Keratinocyte (primary cell): ENCODE measurements around the gene PNKD. TPM values are rescaled to one million over a fixed set of nuclear protein-coding genes. Genes with fewer than 3 reads are reported as not detected.

Experiments used
- DNase-seq: peaks from one replicate; pipeline ENCODE4 v3.0.0-alpha.2; 2011; ENCODE audit warnings: low read depth, missing footprints, low spot score
- FAIRE-seq: peaks from 2 replicates; lab custom pipeline; 2011; peaks lifted over from hg19 to GRCh38; lab: Jason Lieb, UNC
- H2AFZ ChIP-seq: 2 replicates; pipeline ENCODE4 v1.6.0; 2012; ENCODE audit warnings: low read length, control low read depth, inconsistent platforms; ENCODE audit not compliant: control insufficient read depth
- H3K27ac ChIP-seq: 2 replicates; pipeline ENCODE4 v1.5.1; 2011; ENCODE audit warnings: low read length; ENCODE audit not compliant: control insufficient read depth, insufficient read depth
- H3K27me3 ChIP-seq: 3 replicates; pipeline ENCODE4 v1.6.0; 2011; ENCODE audit warnings: low read length; ENCODE audit not compliant: control insufficient read depth, insufficient read depth; ENCODE audit errors: extremely low read depth
- H3K36me3 ChIP-seq, 2 experiments: 2 replicates in 1 of 2; 3 replicates in 1 of 2; pipeline ENCODE4 v1.5.1; 2011; ENCODE audit warnings: low read length in 2 of 2, mild to moderate bottlenecking in 1 of 2; ENCODE audit not compliant: control insufficient read depth in 2 of 2, insufficient read depth in 2 of 2; ENCODE audit errors: extremely low read depth in 1 of 2
- H3K4me1 ChIP-seq: 3 replicates; pipeline ENCODE4 v1.5.1; 2011; ENCODE audit warnings: low read length; ENCODE audit not compliant: control insufficient read depth, insufficient read depth; ENCODE audit errors: extremely low read depth
- H3K4me2 ChIP-seq: 3 replicates; pipeline ENCODE4 v1.6.0; 2011; ENCODE audit warnings: low read depth, low read length; ENCODE audit not compliant: control insufficient read depth, insufficient read depth; ENCODE audit errors: extremely low read depth
- H3K4me3 ChIP-seq, 3 experiments: fragments of 200-600 bp in 1 of 3; sonication (generic) in 1 of 3; 2 replicates in 2 of 3; 3 replicates in 1 of 3; pipeline ENCODE4 v1.5.1; 2011 to 2016; ENCODE audit warnings: low read length in 3 of 3, mild to moderate bottlenecking in 3 of 3, control low read depth in 2 of 3, inconsistent platforms in 1 of 3, low read depth in 1 of 3, mixed read lengths in 1 of 3, mixed run types in 1 of 3, moderate library complexity in 1 of 3; ENCODE audit not compliant: control insufficient read depth in 2 of 3, insufficient read depth in 2 of 3; ENCODE audit errors: extremely low read depth in 1 of 3
- H3K79me2 ChIP-seq: 2 replicates; pipeline ENCODE4 v1.6.0; 2012; ENCODE audit warnings: low read length; ENCODE audit not compliant: control insufficient read depth, insufficient read depth
- H3K9ac ChIP-seq: 3 replicates; pipeline ENCODE4 v1.6.0; 2011; ENCODE audit warnings: low read length; ENCODE audit not compliant: control insufficient read depth, insufficient read depth; ENCODE audit errors: extremely low read depth
- H3K9me1 ChIP-seq: 3 replicates; pipeline ENCODE4 v1.6.0; 2011; ENCODE audit warnings: low read length; ENCODE audit not compliant: control insufficient read depth, insufficient read depth; ENCODE audit errors: extremely low read depth
- H3K9me3 ChIP-seq: 2 replicates; pipeline ENCODE4 v1.5.1; 2012; ENCODE audit warnings: low read depth, low read length; ENCODE audit not compliant: control insufficient read depth
- H4K20me1 ChIP-seq: 3 replicates; pipeline ENCODE4 v1.6.0; 2011; ENCODE audit warnings: low read length; ENCODE audit not compliant: control insufficient read depth, insufficient read depth; ENCODE audit errors: extremely low read depth
- EZH2 ChIP-seq: IDR thresholded peaks from one replicate; pipeline ENCODE4 v1.6.1; 2012; ENCODE audit warnings: inconsistent platforms, mild to moderate bottlenecking, low read length, moderate library complexity
- dilution Hi-C: fragments of 300-500 bp; cut with MboI; formaldehyde crosslinking; loops from one replicate; pipeline ENCODE4 v1.7.0; 2020; ENCODE audit warnings: low sequenced_read_pairs; ENCODE audit not compliant: extremely low pct_ligation_motif_present
- polyA plus RNA-seq, 5 experiments: library from polyadenylated mRNA; depleted of rRNA in 3 of 5; stranded (reverse) in 3 of 5; stranded (forward) in 1 of 5; unstranded in 1 of 5; fragments of >200 nt; gene quantifications; 1 replicate in 1 of 5; 2 replicates in 3 of 5; 3 replicates in 1 of 5; pipeline versions ENCODE4 v1.2.1 to v1.2.3, GENCODE V29; 2011 to 2012; ENCODE audit warnings: missing spikeins in 2 of 5, low read depth in 1 of 5, low replicate concordance in 1 of 5
- TF ChIP-seq, protein P1 (sequence below), 3 experiments: IDR thresholded peaks in 1 of 3; conservative IDR thresholded peaks in 1 of 3; optimal IDR thresholded peaks in 1 of 3; 2 replicates in 2 of 3; 3 replicates in 1 of 3; pipeline versions ENCODE3 to v1.5.1; 2011; ENCODE audit warnings: low read length in 3 of 3, mild to moderate bottlenecking in 3 of 3, moderate library complexity in 2 of 3, control low read depth in 1 of 3, inconsistent platforms in 1 of 3; ENCODE audit not compliant: insufficient read depth in 2 of 3; ENCODE audit errors: extremely low read depth in 1 of 3

The PNKD gene
- polyA plus RNA-seq, 1 donor (not counting 4 experiments of a cell fraction or from before 2014, with no cell fraction given): 22.8 TPM

DNA sequence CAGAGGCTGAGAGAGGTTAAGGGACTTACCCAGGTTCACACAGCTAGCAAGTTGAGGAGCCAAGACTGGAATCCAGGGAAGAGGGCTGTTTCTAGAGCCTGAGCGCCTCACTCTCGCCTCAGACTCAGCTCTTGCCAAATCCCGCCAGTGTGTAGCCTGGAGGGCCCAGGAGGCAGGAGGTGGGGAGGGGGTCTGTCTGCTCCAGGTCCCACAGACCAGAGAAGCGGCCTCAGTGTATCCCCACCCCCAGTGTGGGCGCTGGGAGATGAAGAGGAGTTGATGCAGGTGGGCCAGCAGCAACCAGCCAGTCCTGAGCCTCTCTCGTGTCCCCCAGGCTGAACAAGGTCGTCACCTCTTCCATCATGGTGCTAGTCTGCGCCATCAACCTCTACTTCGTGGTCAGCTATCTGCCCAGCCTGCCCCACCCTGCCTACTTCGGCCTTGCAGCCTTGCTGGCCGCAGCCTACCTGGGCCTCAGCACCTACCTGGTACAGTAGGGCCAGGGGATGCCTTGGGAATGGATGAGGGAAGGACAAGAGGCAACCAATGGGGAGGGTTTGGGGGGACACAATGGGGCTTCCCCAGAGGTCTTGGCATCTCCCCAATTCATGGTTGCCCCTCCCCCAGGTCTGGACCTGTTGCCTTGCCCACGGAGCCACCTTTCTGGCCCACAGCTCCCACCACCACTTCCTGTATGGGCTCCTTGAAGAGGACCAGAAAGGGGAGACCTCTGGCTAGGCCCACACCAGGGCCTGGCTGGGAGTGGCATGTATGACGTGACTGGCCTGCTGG, 124.2 kb downstream of the PNKD start:
- dilution Hi-C loops: no loop called here
- no peak for DNase-seq
- H3K27me3 ChIP-seq: no peaks in the 10 kb centered on the region
- no peaks in the 10 kb centered on the region for H3K36me3 ChIP-seq
- no peaks in the 10 kb centered on the region for H3K9me1 ChIP-seq
- H3K4me3 ChIP-seq: no peak overlapping the region
- H3K79me2 ChIP-seq: peaks cover 4% of the 10 kb centered on the region
- no peak for TF ChIP-seq EZH2
- TF ChIP-seq, protein P1, sequence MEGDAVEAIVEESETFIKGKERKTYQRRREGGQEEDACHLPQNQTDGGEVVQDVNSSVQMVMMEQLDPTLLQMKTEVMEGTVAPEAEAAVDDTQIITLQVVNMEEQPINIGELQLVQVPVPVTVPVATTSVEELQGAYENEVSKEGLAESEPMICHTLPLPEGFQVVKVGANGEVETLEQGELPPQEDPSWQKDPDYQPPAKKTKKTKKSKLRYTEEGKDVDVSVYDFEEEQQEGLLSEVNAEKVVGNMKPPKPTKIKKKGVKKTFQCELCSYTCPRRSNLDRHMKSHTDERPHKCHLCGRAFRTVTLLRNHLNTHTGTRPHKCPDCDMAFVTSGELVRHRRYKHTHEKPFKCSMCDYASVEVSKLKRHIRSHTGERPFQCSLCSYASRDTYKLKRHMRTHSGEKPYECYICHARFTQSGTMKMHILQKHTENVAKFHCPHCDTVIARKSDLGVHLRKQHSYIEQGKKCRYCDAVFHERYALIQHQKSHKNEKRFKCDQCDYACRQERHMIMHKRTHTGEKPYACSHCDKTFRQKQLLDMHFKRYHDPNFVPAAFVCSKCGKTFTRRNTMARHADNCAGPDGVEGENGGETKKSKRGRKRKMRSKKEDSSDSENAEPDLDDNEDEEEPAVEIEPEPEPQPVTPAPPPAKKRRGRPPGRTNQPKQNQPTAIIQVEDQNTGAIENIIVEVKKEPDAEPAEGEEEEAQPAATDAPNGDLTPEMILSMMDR (optimal IDR thresholded peaks at IDR 0.05 in 1 of 3, IDR thresholded peaks at IDR 0.05 in 1 of 3, conservative IDR thresholded peaks at IDR 0.05 in 1 of 3; ENCODE audit: extremely low read depth in 1 of 3, insufficient read depth in 2 of 3, low read length in 3 of 3): no peak
- no peak overlapping the region for H3K27ac ChIP-seq
- no peaks in the 10 kb centered on the region for H4K20me1 ChIP-seq
- no peak overlapping the region for H3K4me2 ChIP-seq
- no peak for FAIRE-seq
- no peak overlapping the region for H2AFZ ChIP-seq
- no peaks in the 10 kb centered on the region for H3K9me3 ChIP-seq
- peaks cover 19% of the 10 kb centered on the region for H3K4me1 ChIP-seq
- H3K9ac ChIP-seq: no peak overlapping the region

DNA sequence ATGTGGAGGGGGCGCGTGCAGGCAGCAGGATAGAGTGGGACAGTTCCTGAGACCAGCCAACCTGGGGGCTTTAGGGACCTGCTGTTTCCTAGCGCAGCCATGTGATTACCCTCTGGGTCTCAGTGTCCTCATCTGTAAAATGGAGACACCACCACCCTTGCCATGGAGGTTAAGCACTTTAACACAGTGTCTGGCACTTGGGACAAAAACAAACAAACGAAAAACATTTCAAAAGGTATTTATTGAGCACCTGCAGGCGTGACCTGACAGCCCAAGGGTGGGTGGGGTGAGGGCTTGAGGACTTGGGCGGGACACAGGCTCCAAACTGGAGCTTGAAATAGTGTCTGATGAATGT, 124.7 kb downstream of the PNKD start:
- DNase-seq (no peak), FAIRE-seq (no peak)
- Histone ChIP-seq H3K27ac (no peak overlapping the region), H3K79me2 (peaks cover 4% of the 10 kb centered on the region), H3K36me3 (no peaks in the 10 kb centered on the region), H3K4me3 (no peak overlapping the region), H3K4me1 (peaks cover 19% of the 10 kb centered on the region), H3K9ac (no peak overlapping the region), H2AFZ (no peak overlapping the region), H3K27me3 (no peaks in the 10 kb centered on the region), H3K9me3 (no peaks in the 10 kb centered on the region), H4K20me1 (no peaks in the 10 kb centered on the region), H3K4me2 (no peak overlapping the region), H3K9me1 (no peaks in the 10 kb centered on the region)
- TF ChIP-seq EZH2: no peak
- TF ChIP-seq, protein P1 (optimal IDR thresholded peaks at IDR 0.05 in 1 of 3, IDR thresholded peaks at IDR 0.05 in 1 of 3, conservative IDR thresholded peaks at IDR 0.05 in 1 of 3; ENCODE audit: extremely low read depth in 1 of 3, insufficient read depth in 2 of 3, low read length in 3 of 3): no peak
- dilution Hi-C loops: no loop called here
